Bone marrow (tissue), 2 donors: Measurements from ENCODE around the gene UGT1A7.

ENCODE experiments used
- DNase-seq, 2 donors: peaks; one replicate each; lab custom pipeline; 2025; lab: John Stamatoyannopoulos, UW

UGT1A7 gene

DNA sequence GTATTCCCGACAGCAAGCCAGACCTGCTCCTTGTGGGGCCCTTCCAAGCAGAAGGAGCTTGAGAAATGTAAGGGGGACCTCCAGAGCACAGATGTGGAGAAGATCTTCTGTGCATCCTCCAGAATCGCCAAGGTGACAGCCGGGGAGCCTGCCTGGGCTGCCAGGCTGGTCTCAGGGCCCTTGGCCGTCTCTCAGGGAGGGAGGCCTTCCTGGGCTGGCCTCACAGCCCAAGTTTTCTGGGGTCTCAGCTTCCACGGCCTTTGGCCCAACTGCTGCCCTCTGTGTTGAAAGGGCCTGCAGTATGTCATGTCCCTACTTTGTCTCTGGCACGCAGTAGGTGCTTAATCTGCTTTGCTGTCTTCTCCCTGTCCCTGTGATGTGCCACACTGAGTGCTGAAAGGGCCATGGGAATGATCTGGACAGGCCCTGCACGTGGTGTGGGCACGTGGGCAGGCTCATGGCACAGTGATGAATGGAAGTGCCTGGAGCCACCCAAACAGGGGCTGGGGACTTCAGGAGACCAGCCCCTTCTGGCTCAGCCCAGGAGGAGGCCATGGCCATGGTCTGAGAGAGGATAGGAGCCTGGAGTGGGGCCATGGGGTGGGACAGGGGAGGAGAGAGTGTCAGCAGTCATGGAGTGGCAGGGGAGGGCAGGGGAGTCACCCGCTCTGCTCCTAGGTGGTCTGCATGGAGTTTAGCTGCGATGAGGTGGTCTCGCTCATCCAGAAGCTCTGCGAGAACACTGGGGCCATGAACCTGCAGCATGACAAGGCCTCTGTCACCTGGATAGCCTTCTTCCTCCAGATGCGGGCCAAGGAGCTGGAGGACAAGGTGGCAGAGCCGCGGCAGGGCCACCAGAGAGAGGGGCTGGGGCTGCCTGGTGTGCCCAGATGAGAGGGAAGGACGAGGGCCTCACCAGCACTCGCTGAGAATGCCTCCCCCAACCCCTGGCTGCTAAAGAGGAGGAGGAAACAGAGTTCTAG, 137.2 kb downstream of the UGT1A7 start:
- DNase-seq = no peak

DNA sequence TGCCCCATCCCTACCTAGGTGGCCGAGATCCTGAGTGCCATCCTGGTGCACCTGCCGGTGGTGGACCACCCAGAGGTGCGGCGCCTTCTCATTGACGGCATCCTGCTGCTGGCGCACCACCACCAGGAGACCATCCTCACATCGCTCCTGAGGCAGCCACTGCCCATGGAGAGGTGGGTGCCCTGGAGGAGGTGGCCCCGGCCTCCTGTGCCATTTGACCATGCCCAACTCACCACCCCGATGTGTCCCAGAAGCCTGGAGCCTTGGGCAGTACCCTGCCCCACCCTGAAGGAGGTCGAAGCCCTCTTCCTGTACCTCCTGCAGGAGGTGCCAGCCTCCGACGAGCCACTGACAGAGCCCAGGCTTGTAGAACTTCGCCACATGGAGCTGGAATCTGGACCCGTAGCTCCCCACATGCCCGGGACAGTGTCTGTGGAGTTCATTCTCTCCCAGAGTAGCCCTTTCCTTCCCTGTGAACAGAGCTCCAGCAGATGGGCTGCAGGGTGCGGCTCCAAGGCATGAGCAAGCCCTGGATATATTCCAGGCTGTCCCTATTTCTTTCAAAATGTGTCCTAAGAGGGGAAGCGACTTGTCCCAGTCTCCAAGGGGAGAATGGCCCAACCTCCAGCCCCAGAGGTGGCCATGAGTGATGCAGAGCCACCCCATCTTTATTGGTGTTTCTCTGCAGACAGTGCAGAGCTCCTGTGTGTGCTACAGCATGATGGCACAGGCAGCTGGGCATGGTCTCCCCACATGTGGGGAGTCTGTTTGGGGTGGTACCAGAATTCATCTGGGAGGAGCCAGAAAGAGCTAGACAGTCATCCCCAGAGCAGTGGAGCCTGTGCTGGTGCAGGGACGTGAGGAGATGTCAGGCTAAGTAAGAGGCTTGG, 138.4 kb downstream of the UGT1A7 start:
- no peak for DNase-seq

DNA sequence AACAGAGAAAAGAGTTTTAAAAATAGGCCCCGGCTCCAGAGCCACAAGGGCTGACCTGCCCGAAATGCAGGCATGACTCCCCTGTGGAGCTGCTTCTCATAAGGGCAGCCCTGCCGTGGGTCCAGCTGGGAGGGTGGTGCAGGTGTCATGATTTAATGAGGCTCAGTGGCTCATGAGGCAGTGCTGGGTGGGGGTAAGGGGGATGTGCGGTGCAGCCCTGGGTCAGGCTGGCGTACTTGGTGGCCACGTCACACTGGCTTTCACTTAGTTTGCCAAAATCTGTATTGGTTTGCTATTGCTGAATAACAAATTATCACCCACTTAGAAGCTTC, 139.0 kb downstream of the UGT1A7 start:
- DNase-seq = no peak

DNA sequence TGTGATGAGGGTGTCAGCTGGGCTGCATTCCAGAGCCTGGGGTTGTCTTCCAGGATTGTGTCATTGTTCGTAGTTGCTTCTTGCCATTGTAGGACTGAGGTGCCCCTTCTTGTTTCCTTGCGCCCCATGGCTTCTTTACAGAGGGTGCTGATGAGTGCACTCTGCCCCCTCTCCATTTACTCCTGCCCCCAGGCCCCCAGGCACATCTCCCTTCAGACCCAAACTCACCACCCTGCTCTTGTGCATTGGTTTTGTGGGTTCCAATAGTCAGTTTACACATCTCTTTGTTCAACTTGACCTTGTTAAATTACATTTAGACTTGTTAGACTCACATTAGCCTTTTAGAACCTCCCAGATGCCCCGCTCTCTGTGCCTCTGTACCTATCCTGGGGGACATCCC, 139.5 kb downstream of the UGT1A7 start:
- DNase-seq = no peak

DNA sequence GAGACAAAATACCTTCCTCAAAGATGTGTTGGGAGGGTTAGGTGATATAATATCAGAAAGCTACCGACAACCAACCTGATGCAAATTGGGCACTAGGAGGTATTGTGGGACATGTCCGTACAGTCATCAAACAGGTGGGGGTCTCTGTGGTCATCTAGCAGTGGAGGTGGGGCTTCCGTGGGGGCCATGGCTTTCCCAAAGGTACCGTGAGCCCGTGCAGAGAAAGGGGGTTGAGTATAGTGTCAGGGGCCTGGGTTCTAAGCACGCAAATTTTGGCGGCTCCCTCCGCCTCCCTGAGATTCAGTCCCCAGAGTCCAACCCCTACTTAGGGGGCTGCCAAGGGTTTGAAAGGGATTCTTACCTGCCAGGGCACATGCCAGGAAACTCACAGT, 140.0 kb downstream of the UGT1A7 start:
- DNase-seq = no peak

DNA sequence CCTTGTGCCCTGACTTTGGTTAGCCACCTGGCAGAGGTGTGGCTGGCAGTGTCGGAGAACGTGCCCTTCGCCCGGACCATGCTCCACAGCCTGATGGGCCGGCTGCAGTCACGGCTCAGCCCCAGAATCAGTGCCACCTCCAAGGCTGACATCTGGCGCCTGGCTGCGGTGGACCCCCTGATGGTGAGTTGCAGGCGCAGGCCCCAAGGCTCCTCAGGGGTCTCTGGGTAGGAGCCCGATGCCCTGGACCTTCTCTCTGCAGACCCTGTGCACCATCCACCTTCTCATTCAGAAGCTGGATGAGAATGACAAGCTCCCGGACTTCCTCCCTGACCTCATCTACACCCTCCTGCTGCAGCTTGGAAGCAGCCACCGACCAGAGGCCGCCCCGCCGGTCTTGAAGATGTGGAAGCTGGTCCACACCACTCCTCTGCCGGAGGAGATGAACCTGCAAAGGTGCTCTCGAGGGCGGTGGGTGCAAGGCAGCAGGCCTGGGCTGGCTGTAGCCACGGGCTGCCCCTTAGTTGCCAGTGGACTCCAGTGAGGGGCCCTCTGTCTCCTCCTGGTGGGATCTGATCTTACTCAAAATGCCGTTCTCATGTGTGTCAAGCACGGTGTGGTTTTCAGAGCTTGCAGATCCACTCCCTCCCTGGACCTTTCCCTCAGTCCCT, 140.5 kb downstream of the UGT1A7 start:
- DNase-seq = no peak
